H9 (cell line): ENCODE data around the gene FOXK1. TPM values are rescaled to one million over a fixed set of nuclear protein-coding genes. Genes with fewer than 3 reads are reported as not detected.
A peak's percentile ranks its signal among the peaks of the same experiment; 100 is the strongest.
"Not testable (repeated sequence)": the region's sequence is repeated elsewhere in the genome, so short reads cannot be mapped to it uniquely, and the experiment has no call there.

Source experiments
- DNase-seq: peaks from one replicate; pipeline ENCODE4 v3.0.0-alpha.2; 2017
- H2AFZ ChIP-seq: one replicate; pipeline ENCODE4 v1.6.1; 2013; ENCODE audit warnings: mild to moderate bottlenecking, low read length, control low read depth, moderate library complexity
- H2AK5ac ChIP-seq: 2 replicates; pipeline ENCODE4 v1.6.1; 2013; ENCODE audit warnings: low read length, control low read depth, mixed read lengths; ENCODE audit not compliant: insufficient read length
- H2BK120ac ChIP-seq: one replicate; pipeline ENCODE4 v1.6.1; 2013; ENCODE audit warnings: low read depth, mild to moderate bottlenecking, low read length, control low read depth, inconsistent platforms; ENCODE audit not compliant: poor library complexity, severe bottlenecking
- H2BK12ac ChIP-seq: 2 replicates; pipeline ENCODE4 v1.6.1; 2013; ENCODE audit warnings: low read length, control low read depth, mixed read lengths, low read depth; ENCODE audit not compliant: insufficient read length
- H2BK15ac ChIP-seq: 2 replicates; pipeline ENCODE4 v1.6.1; 2013; ENCODE audit warnings: low read depth, low read length, control low read depth
- H2BK20ac ChIP-seq: one replicate; pipeline ENCODE4 v1.6.1; 2013; ENCODE audit warnings: low read depth, mild to moderate bottlenecking, low read length, control low read depth, inconsistent platforms; ENCODE audit not compliant: poor library complexity, severe bottlenecking
- H2BK5ac ChIP-seq: 2 replicates; pipeline ENCODE4 v1.6.1; 2013; ENCODE audit warnings: low read length, control low read depth, mixed read lengths; ENCODE audit not compliant: insufficient read length
- H3K14ac ChIP-seq: 2 replicates; pipeline ENCODE4 v1.6.1; 2013; ENCODE audit warnings: low read length, control low read depth; ENCODE audit not compliant: insufficient read depth
- H3K18ac ChIP-seq: 2 replicates; pipeline ENCODE4 v1.6.1; 2013; ENCODE audit warnings: low read depth, mild to moderate bottlenecking, mixed read lengths, low read length, control low read depth; ENCODE audit not compliant: insufficient read length
- H3K23ac ChIP-seq: 2 replicates; pipeline ENCODE4 v1.6.1; 2013; ENCODE audit warnings: low read length, control low read depth, mixed read lengths, low read depth; ENCODE audit not compliant: insufficient read length
- H3K23me2 ChIP-seq: 2 replicates; pipeline ENCODE4 v1.6.1; 2013; ENCODE audit warnings: low read depth, mild to moderate bottlenecking, mixed read lengths, low read length, control low read depth; ENCODE audit not compliant: insufficient read length, poor library complexity, severe bottlenecking
- H3K27ac ChIP-seq: 2 replicates; pipeline ENCODE4 v1.5.1; 2013; ENCODE audit warnings: low read length, control low read depth, mixed read lengths, low read depth; ENCODE audit not compliant: insufficient read length
- H3K27me3 ChIP-seq: 2 replicates; pipeline ENCODE4 v1.6.1; 2013; ENCODE audit warnings: low read length, control low read depth, inconsistent platforms; ENCODE audit not compliant: insufficient read depth
- H3K4ac ChIP-seq: 2 replicates; pipeline ENCODE4 v1.6.1; 2013; ENCODE audit warnings: low read depth, mild to moderate bottlenecking, control low read depth, inconsistent platforms, low read length, moderate library complexity
- H3K4me1 ChIP-seq: 2 replicates; pipeline ENCODE4 v1.6.1; 2013; ENCODE audit warnings: low read length, control low read depth, inconsistent platforms; ENCODE audit not compliant: insufficient read depth
- H3K4me2 ChIP-seq: 2 replicates; pipeline ENCODE4 v1.6.1; 2013; ENCODE audit warnings: low read length, control low read depth, mixed read lengths; ENCODE audit not compliant: insufficient read length, insufficient read depth
- H3K56ac ChIP-seq: 2 replicates; pipeline ENCODE4 v1.6.1; 2013; ENCODE audit warnings: low read depth, mild to moderate bottlenecking, mixed read lengths, low read length, control low read depth; ENCODE audit not compliant: insufficient read length
- H3K79me1 ChIP-seq: 2 replicates; pipeline ENCODE4 v1.6.1; 2013; ENCODE audit warnings: low read depth, mild to moderate bottlenecking, moderate library complexity, low read length, control low read depth, inconsistent platforms; ENCODE audit not compliant: insufficient read depth, poor library complexity, severe bottlenecking
- H3K79me2 ChIP-seq: 2 replicates; pipeline ENCODE4 v1.6.1; 2013; ENCODE audit warnings: low read length, control low read depth, inconsistent platforms; ENCODE audit not compliant: insufficient read depth
- H3K9ac ChIP-seq: 2 replicates; pipeline ENCODE4 v1.6.1; 2013; ENCODE audit warnings: low read length, control low read depth, mixed read lengths; ENCODE audit not compliant: insufficient read length; ENCODE audit errors: extremely low read depth
- H3K9me3 ChIP-seq: one replicate; pipeline ENCODE4 v1.6.1; 2013; ENCODE audit warnings: low read depth, low read length, inconsistent platforms; ENCODE audit not compliant: control insufficient read depth
- H3T11ph ChIP-seq: one replicate; pipeline ENCODE4 v1.6.1; 2013; ENCODE audit warnings: mild to moderate bottlenecking, low read length, control low read depth, inconsistent platforms
- H4K20me1 ChIP-seq: one replicate; pipeline ENCODE4 v1.6.1; 2013; ENCODE audit not compliant: control insufficient read depth, insufficient read length, insufficient read depth
- H4K5ac ChIP-seq: 2 replicates; pipeline ENCODE4 v1.6.1; 2013; ENCODE audit warnings: low read depth, mild to moderate bottlenecking, mixed read lengths, low read length, control low read depth; ENCODE audit not compliant: insufficient read length
- H4K8ac ChIP-seq: replicated peaks from 2 replicates; pipeline ENCODE4 v1.6.1; 2013; ENCODE audit warnings: low read length, control low read depth, mixed read lengths, low read depth; ENCODE audit not compliant: insufficient read length
- H4K91ac ChIP-seq: 2 replicates; pipeline ENCODE4 v1.6.1; 2013; ENCODE audit warnings: low read depth, mild to moderate bottlenecking, moderate library complexity, mixed read lengths, low read length, control low read depth; ENCODE audit not compliant: insufficient read length
- H3K27ac Mint-ChIP-seq, 3 experiments: 2 replicates in 2 of 3; 3 replicates in 1 of 3; pipeline ENCODE4 v1.8.0; 2020 to 2021; ENCODE audit warnings: mixed read lengths in 3 of 3, mild to moderate bottlenecking in 1 of 3, moderate library complexity in 1 of 3
- H3K27me3 Mint-ChIP-seq: 2 replicates; pipeline ENCODE4 v1.8.0; 2021; ENCODE audit warnings: low read depth, mild to moderate bottlenecking, moderate library complexity, mixed read lengths
- H3K36me3 Mint-ChIP-seq, 3 experiments: 2 replicates in 2 of 3; 3 replicates in 1 of 3; pipeline ENCODE4 v1.8.0; 2020 to 2021; ENCODE audit warnings: low read depth in 3 of 3, mixed read lengths in 3 of 3; ENCODE audit not compliant: insufficient read depth in 1 of 3
- H3K4me1 Mint-ChIP-seq, 2 experiments: 2 replicates each; pipeline ENCODE4 v1.8.0; 2020; ENCODE audit warnings: mixed read lengths in 2 of 2
- H3K4me3 Mint-ChIP-seq, 2 experiments: 2 replicates in 1 of 2; 3 replicates in 1 of 2; pipeline ENCODE4 v1.8.0; 2020 to 2021; ENCODE audit warnings: mild to moderate bottlenecking in 2 of 2, mixed read lengths in 2 of 2, moderate library complexity in 1 of 2
- H3K9me3 Mint-ChIP-seq, 2 experiments: 2 replicates in 1 of 2; 3 replicates in 1 of 2; pipeline ENCODE4 v1.8.0; 2020; ENCODE audit warnings: mild to moderate bottlenecking in 2 of 2, mixed read lengths in 2 of 2, moderate library complexity in 1 of 2
- CTCF ChIP-seq: fragments of 200-600 bp; sonication (generic); conservative IDR thresholded peaks from 3 replicates; pipeline ENCODE4 v1.8.0; 2021; ENCODE audit warnings: antibody characterized with exemption, mild to moderate bottlenecking
- WGBS: extraction: QIAGEN DNeasy Blood & Tissue Kit; methylation state at CpG from one replicate; pipeline ENCODE4 v1.1.7; 2013; ENCODE audit warnings: missing lambda C conversion rate, low lambda C conversion rate, mixed read lengths; ENCODE audit not compliant: insufficient read length; ENCODE audit errors: extremely low coverage; 5-methylcytosine and 5-hydroxymethylcytosine counted together
- total RNA-seq: library from RNA; stranded (reverse); gene quantifications from 2 replicates; pipeline ENCODE4 v1.2.1, GENCODE V29; 2021

Gene FOXK1
- total RNA-seq, 1 experiment from 2014 or later, result 14.4 TPM

GRCh38 chr7:4792537-4793126, 110.5 kb downstream of the FOXK1 start:
- no peaks in the 10 kb centered on the region for H4K20me1 ChIP-seq
- H3K4me3 Mint-ChIP-seq, result peak overlapping the region; percentile 34 to 58; a peak in 4 of 5 replicates
- H3K4me1 Mint-ChIP-seq, result peaks cover 6 to 7% of the 10 kb centered on the region in 2 experiments; a peak in 3 of 4 replicates
- H3K27me3 Mint-ChIP-seq, result no peaks in the 10 kb centered on the region; the same call in 1 of the 2 replicates
- WGBS, result no CpG with 5 or more reads among the region's 47 CpGs
- H3K79me1 ChIP-seq, result no peaks in the 10 kb centered on the region
- H3K9me3 Mint-ChIP-seq, result peaks cover 0 to 3% of the 10 kb centered on the region in 2 experiments; a peak in 2 of 5 replicates
- H3K79me2 ChIP-seq, result no peaks in the 10 kb centered on the region
- H3K4me2 ChIP-seq, result peak overlapping the region; percentile 19
- H3K9ac ChIP-seq, result no peak overlapping the region
- H3T11ph ChIP-seq, result no peak overlapping the region
- no peak overlapping the region for H2AFZ ChIP-seq
- TF ChIP-seq CTCF, result no peak
- H2BK15ac ChIP-seq, result no peak overlapping the region
- no peaks in the 10 kb centered on the region for H3K4me1 ChIP-seq
- H3K27ac ChIP-seq, result no peak overlapping the region
- H3K23ac ChIP-seq, result no peak overlapping the region
- H3K18ac ChIP-seq, result peak overlapping the region; percentile 21
- H3K23me2 ChIP-seq, result peaks cover 5% of the 10 kb centered on the region
- H4K91ac ChIP-seq, result no peak overlapping the region
- H3K27ac Mint-ChIP-seq, result no peak overlapping the region
- no peak overlapping the region for H2BK20ac ChIP-seq
- no peak overlapping the region for H3K56ac ChIP-seq
- H2BK5ac ChIP-seq, result no peak overlapping the region
- H3K36me3 Mint-ChIP-seq, result peaks cover 4 to 20% (median 11%) of the 10 kb centered on the region in 3 experiments; a peak in 6 of 7 replicates
- H4K8ac ChIP-seq, result no peak overlapping the region
- H3K9me3 ChIP-seq, result no peaks in the 10 kb centered on the region
- no peak overlapping the region for H3K4ac ChIP-seq
- H2BK12ac ChIP-seq, result no peak overlapping the region
- DNase-seq, result peak; percentile 52
- no peak overlapping the region for H4K5ac ChIP-seq
- no peak overlapping the region for H2AK5ac ChIP-seq
- no peaks in the 10 kb centered on the region for H3K27me3 ChIP-seq
- H2BK120ac ChIP-seq, result no peak overlapping the region
- H3K14ac ChIP-seq, result no peak overlapping the region

- not testable (repeated sequence) for H3K27ac ChIP-seq, H3K79me1 ChIP-seq, H2BK12ac ChIP-seq, H3K56ac ChIP-seq, H3K27me3 Mint-ChIP-seq, H4K5ac ChIP-seq, H2AFZ ChIP-seq, H2AK5ac ChIP-seq, H2BK20ac ChIP-seq, H2BK15ac ChIP-seq, H3K23me2 ChIP-seq, H3T11ph ChIP-seq, H3K27ac Mint-ChIP-seq, H3K9me3 Mint-ChIP-seq, H2BK120ac ChIP-seq, H3K79me2 ChIP-seq, H4K20me1 ChIP-seq, H3K23ac ChIP-seq, H3K9ac ChIP-seq, H3K4me3 Mint-ChIP-seq, H3K4ac ChIP-seq, H3K14ac ChIP-seq, H3K4me1 ChIP-seq, H3K27me3 ChIP-seq, H3K4me2 ChIP-seq, H4K91ac ChIP-seq, DNase-seq, H3K4me1 Mint-ChIP-seq, H4K8ac ChIP-seq, H3K9me3 ChIP-seq, H3K18ac ChIP-seq, H2BK5ac ChIP-seq
- WGBS, result no CpG with 5 or more reads among the region's 30 CpGs
- H3K36me3 Mint-ChIP-seq, result peaks cover 4 to 17% (median 11%) of the 10 kb centered on the region in 3 experiments; a peak in 6 of 7 replicates
Observed at GRCh38 chr7:4793385-4793993, 111.4 kb downstream of the FOXK1 start.
